GM19351 (cell line): Measurements from ENCODE around the gene TMEM238.
"Not testable (repeated sequence)": the region's sequence is repeated elsewhere in the genome, so short reads cannot be mapped to it uniquely, and the experiment has no call there.

Experiments
- ATAC-seq: cut with Tn5 transposase; IDR thresholded peaks from one replicate; pipeline ENCODE4 v1.9.1; 2021; ENCODE audit warnings: mild to moderate bottlenecking, moderate library complexity; ENCODE audit not compliant: unreplicated experiment

Gene TMEM238

GRCh38 chr19:55341595-55342531, 42.2 kb downstream of the TMEM238 start:
- ATAC-seq, result no peak

- ATAC-seq, result no peak
These were observed 42.9 kb downstream of the TMEM238 start for GRCh38 chr19:55341171-55341588.

GRCh38 chr19:55340784-55341147, 43.3 kb downstream of the TMEM238 start:
- no peak for ATAC-seq

GRCh38 chr19:55339889-55340783, 44.0 kb downstream of the TMEM238 start:
- no peak for ATAC-seq

GRCh38 chr19:55339105-55339888, 44.8 kb downstream of the TMEM238 start, which contains the start of gene KMT5C:
Gene KMT5C (plus strand): TSS chr19:55339876. CDS start chr19:55341937, 2,061 bp downstream.
- peak; percentile 80 for ATAC-seq

GRCh38 chr19:55336101-55336500, 48.0 kb downstream of the TMEM238 start:
- ATAC-seq, result no peak

- no peak for ATAC-seq
These were observed 50.2 kb downstream of the TMEM238 start for GRCh38 chr19:55333870-55334269.

GRCh38 chr19:55329791-55330190, 54.3 kb downstream of the TMEM238 start:
- not testable (repeated sequence) for ATAC-seq
